HCT116 (cell line): ENCODE measurements around the gene CCR2. TPM values are rescaled to one million over a fixed set of nuclear protein-coding genes. Genes with fewer than 3 reads are reported as not detected.

Experiments
- ATAC-seq: fragments of 200-7000 bp; cut with Tn5 transposase; 2 replicates; pipeline ENCODE4 v1.9.1; 2020; ENCODE audit warnings: mild to moderate bottlenecking, moderate library complexity
- BruUV-seq: library from RNA; stranded (reverse); fragments of 400-500 nt; replicated peaks from 2 replicates; lab custom pipeline; 2021; lab: Mats Ljungman, UMichigan
- CTCF ChIA-PET: fragments of 300-600 bp; sonication (Branson Sonifier 250); formaldehyde crosslinking; loops from one replicate; lab custom pipeline; 2021; ENCODE audit warnings: antibody characterized with exemption; lab: Charles Lee
- POLR2A ChIA-PET: fragments of 300-600, 350-600 bp; sonication (Branson Sonifier 250); formaldehyde crosslinking; loops from one replicate; lab custom pipeline; 2021; ENCODE audit warnings: antibody characterized with exemption; lab: Charles Lee
- RAD21 ChIA-PET, 2 experiments: fragments of 300-600 bp; sonication (Branson Sonifier 250); formaldehyde crosslinking; loops; one replicate each; lab custom pipeline; 2023; ENCODE audit warnings: low total read pairs in 2 of 2; ENCODE audit not compliant: uncharacterized antibody in 2 of 2, unreplicated experiment in 2 of 2, low non-redundant PET in 1 of 2; lab: Charles Lee
- DNase-seq: peaks from one replicate; pipeline ENCODE4 v3.0.0-alpha.2; 2010; ENCODE audit warnings: low read depth, low spot score
- H2AFZ ChIP-seq: fragments of 200-600 bp; shearing (Covaris generic), sonication (generic); 2 replicates; pipeline ENCODE4 v1.6.1; 2017; ENCODE audit warnings: low read depth, mixed run types, mixed read lengths, antibody characterized with exemption, low read length; ENCODE audit not compliant: poor library complexity, severe bottlenecking
- H3K27ac ChIP-seq: 2 replicates; pipeline ENCODE4 v1.5.1; 2012; ENCODE audit warnings: low read depth, low read length
- H3K27me3 ChIP-seq: fragments of 200-600 bp; sonication (generic); 2 replicates; pipeline ENCODE4 v1.6.1; 2016; ENCODE audit warnings: mixed run types, low read length, mixed read lengths; ENCODE audit not compliant: insufficient read depth
- H3K36me3 ChIP-seq, 2 experiments: fragments of 200-500 bp in 1 of 2; fragments of 200-600 bp in 1 of 2; sonication (Bioruptor generic) in 1 of 2; sonication (generic) in 1 of 2; 2 replicates each; pipeline versions ENCODE4 v1.5.1 to v1.6.1; 2014 to 2016; ENCODE audit warnings: low read length in 2 of 2, inconsistent platforms in 1 of 2, mixed read lengths in 1 of 2, mixed run types in 1 of 2; ENCODE audit not compliant: insufficient read depth in 2 of 2, control insufficient read depth in 1 of 2
- H3K4me1 ChIP-seq, 2 experiments: fragments of 200-600 bp in 1 of 2; sonication (generic) in 1 of 2; 2 replicates each; pipeline versions ENCODE4 v1.5.1 to v1.6.1; 2012 to 2017; ENCODE audit warnings: low read length in 2 of 2, inconsistent platforms in 1 of 2, mild to moderate bottlenecking in 1 of 2, mixed read lengths in 1 of 2, mixed run types in 1 of 2, moderate library complexity in 1 of 2; ENCODE audit not compliant: insufficient read depth in 2 of 2, control insufficient read depth in 1 of 2
- H3K4me2 ChIP-seq: fragments of 200-600 bp; sonication (generic); 2 replicates; pipeline ENCODE4 v1.6.1; 2017; ENCODE audit warnings: mixed run types, low read length, mixed read lengths
- H3K4me3 ChIP-seq, 2 experiments: fragments of 200-600 bp in 1 of 2; sonication (generic) in 1 of 2; replicated peaks in 1 of 2; 2 replicates each; pipeline ENCODE4 v1.5.1; 2011 to 2016; ENCODE audit warnings: low read length in 2 of 2, control low read depth in 1 of 2, low read depth in 1 of 2, mild to moderate bottlenecking in 1 of 2, mixed read lengths in 1 of 2, mixed run types in 1 of 2
- H3K79me2 ChIP-seq: fragments of 200-600 bp; sonication (generic); 2 replicates; pipeline ENCODE4 v1.6.1; 2017; ENCODE audit warnings: mild to moderate bottlenecking, mixed run types, low read length, moderate library complexity, mixed read lengths; ENCODE audit not compliant: insufficient read depth
- H3K9ac ChIP-seq: fragments of 200-600 bp; sonication (generic); 2 replicates; pipeline ENCODE4 v1.6.1; 2016; ENCODE audit warnings: low read length, mixed read lengths
- H3K9me2 ChIP-seq: fragments of 200-600 bp; sonication (generic), shearing (Covaris generic); 2 replicates; pipeline ENCODE4 v1.6.1; 2017; ENCODE audit warnings: mixed run types, mild to moderate bottlenecking, moderate library complexity; ENCODE audit not compliant: insufficient read depth
- H3K9me3 ChIP-seq, 2 experiments: fragments of 200-500 bp in 1 of 2; fragments of 200-600 bp in 1 of 2; sonication (Bioruptor generic) in 1 of 2; sonication (generic) in 1 of 2; 2 replicates each; pipeline ENCODE4 v1.6.1; 2014 to 2017; ENCODE audit warnings: low read length in 2 of 2, mixed read lengths in 2 of 2, inconsistent platforms in 1 of 2, low read depth in 1 of 2, mild to moderate bottlenecking in 1 of 2, mixed run types in 1 of 2, moderate library complexity in 1 of 2; ENCODE audit not compliant: control insufficient read depth in 1 of 2, insufficient read depth in 1 of 2
- H4K20me1 ChIP-seq: fragments of 200-600 bp; sonication (generic), shearing (Covaris generic); 2 replicates; pipeline ENCODE4 v1.6.1; 2017; ENCODE audit warnings: mixed run types, mild to moderate bottlenecking, moderate library complexity; ENCODE audit not compliant: insufficient read depth
- ATF3 ChIP-seq: IDR thresholded peaks from 2 replicates; pipeline ENCODE4 v1.6.1; 2012
- CBX3 ChIP-seq: IDR thresholded peaks from 2 replicates; pipeline ENCODE4 v1.6.1; 2012; ENCODE audit warnings: low read depth
- EZH2 ChIP-seq: fragments of 200-600 bp; sonication (generic); IDR thresholded peaks from 2 replicates; pipeline ENCODE4 v1.6.1; 2017; ENCODE audit warnings: antibody characterized with exemption, mixed run types
- EZH2phosphoT487 ChIP-seq: fragments of 200-600 bp; IDR thresholded peaks from 2 replicates; pipeline ENCODE4 v1.6.1; 2018; ENCODE audit warnings: antibody characterized with exemption, borderline replicate concordance
- FOSL1 ChIP-seq: IDR thresholded peaks from 2 replicates; pipeline ENCODE4 v1.6.1; 2012; ENCODE audit warnings: low read depth
- MAX ChIP-seq: IDR thresholded peaks from 2 replicates; pipeline ENCODE4 v1.6.1; 2012
- RAD21 ChIP-seq: IDR thresholded peaks from 2 replicates; pipeline ENCODE4 v1.6.1; 2012; ENCODE audit warnings: low read depth, mild to moderate bottlenecking
- SRF ChIP-seq: IDR thresholded peaks from 2 replicates; pipeline ENCODE4 v1.6.1; 2012; ENCODE audit warnings: low read depth
- YY1 ChIP-seq: IDR thresholded peaks from 2 replicates; pipeline ENCODE4 v1.6.1; 2011; ENCODE audit warnings: low read length, low read depth, moderate library complexity, mild to moderate bottlenecking; ENCODE audit not compliant: insufficient replicate concordance; ENCODE audit errors: extremely low read depth
- ZBTB33 ChIP-seq: IDR thresholded peaks from 2 replicates; pipeline ENCODE4 v1.6.1; 2011; ENCODE audit warnings: mild to moderate bottlenecking, low read length, moderate library complexity; ENCODE audit not compliant: insufficient replicate concordance; ENCODE audit errors: extremely low read depth
- intact Hi-C: fragments of 100-400 bp; cut with micrococcal nuclease; formaldehyde crosslinking; loops from 2 replicates; pipeline ENCODE4 v1.10.0; 2022
- total RNA-seq: library from RNA; stranded (reverse); gene quantifications from one replicate; pipeline ENCODE4 v1.2.1, GENCODE V29; 2021; ENCODE audit not compliant: unreplicated experiment

CCR2 gene
- total RNA-seq, 1 experiment from 2014 or later: not detected

GRCh38 chr3:46365041-46365440 lies 11.1 kb downstream of the CCR2 start:
- Histone ChIP-seq H3K27ac (no peak overlapping the region), H4K20me1 (no peaks in the 10 kb centered on the region), H3K4me1 (no peaks in the 10 kb centered on the region), H3K4me3 (no peak overlapping the region), H3K4me2 (no peak overlapping the region), H3K36me3 (no peaks in the 10 kb centered on the region), H3K9me3 (no peaks in the 10 kb centered on the region), H3K79me2 (no peaks in the 10 kb centered on the region), H3K9me2 (no peaks in the 10 kb centered on the region), H3K27me3 (peaks cover 11% of the 10 kb centered on the region), H2AFZ (no peak overlapping the region), H3K9ac (no peak overlapping the region)
- ChIA-PET CTCF (interaction anchor here (2.0 kb wide), 1 partner anchor 13 kb away, joined by 8 read pairs; no protein-coding TSS in a partner anchor), RAD21 (no interaction called here), POLR2A (no interaction called here)
- intact Hi-C loops: loop anchor here (5.0 kb wide), 1 partner anchor 268 kb away; no protein-coding TSS in a partner anchor
- no peak for DNase-seq
- TF ChIP-seq MAX (no peak), EZH2 (no peak), EZH2phosphoT487 (no peak), RAD21 (no peak), YY1 (no peak), ATF3 (no peak), ZBTB33 (no peak), CBX3 (no peak), SRF (no peak), FOSL1 (no peak)
- no TSS peak for BruUV-seq
- no peak for ATAC-seq
